K562 (cell line): ENCODE measurements around the gene RACGAP1.

ENCODE experiments used
- CREB5 ChIP-seq: fragments of 250-450 bp; sonication (Bioruptor Pico); IDR thresholded peaks from 2 replicates; pipeline ENCODE4 v1.5.0; 2020; ENCODE audit warnings: mild to moderate bottlenecking
- CTCF ChIP-seq, 3 experiments: IDR thresholded peaks in 2 of 3; conservative IDR thresholded peaks in 1 of 3; 2 replicates each; pipeline ENCODE4 v1.5.1; 2011 to 2012; ENCODE audit warnings: low read length in 3 of 3, mild to moderate bottlenecking in 3 of 3, control low read depth in 2 of 3, improper control_type of control experiment in 1 of 3, inconsistent platforms in 1 of 3, low read depth in 1 of 3, mixed read lengths in 1 of 3, moderate library complexity in 1 of 3; ENCODE audit not compliant: insufficient read depth in 2 of 3
- E2F1 ChIP-seq: sonication (generic); formaldehyde crosslinking; IDR thresholded peaks from 2 replicates; pipeline ENCODE4 v1.8.1; 2023; ENCODE audit warnings: mild to moderate bottlenecking, missing genetic modification reagents, moderate library complexity
- FOSL1 ChIP-seq: fragments of 200-800 bp; sonication (Bioruptor generic); conservative IDR thresholded peaks from 2 replicates; pipeline ENCODE4 v1.6.1; 2016; ENCODE audit warnings: missing genetic modification characterization, missing compliant biosample characterization
- MYBL2 ChIP-seq, 2 experiments: fragments of 450-650 bp in 1 of 2; sonication (generic) in 1 of 2; formaldehyde crosslinking in 1 of 2; IDR thresholded peaks; 2 replicates each; pipeline versions ENCODE4 v1.6.1 to v1.8.1; 2017 to 2022; ENCODE audit warnings: borderline replicate concordance in 1 of 2, inconsistent platforms in 1 of 2, low read depth in 1 of 2, mild to moderate bottlenecking in 1 of 2, missing genetic modification reagents in 1 of 2, moderate library complexity in 1 of 2
- NRF1 ChIP-seq, 2 experiments: fragments of 450-650 bp; IDR thresholded peaks in 1 of 2; conservative IDR thresholded peaks in 1 of 2; 2 replicates each; pipeline ENCODE4 v1.6.1; 2014; ENCODE audit warnings: mild to moderate bottlenecking in 2 of 2
- SMAD1 ChIP-seq: fragments of 150-350 bp; IDR thresholded peaks from 2 replicates; pipeline ENCODE4 v1.6.1; 2014; ENCODE audit warnings: low read length, low read depth; ENCODE audit not compliant: partially characterized antibody

GRCh38 chr12:49961111-49961922 lies 64.0 kb downstream of the RACGAP1 start, which contains the start of gene AQP5:
- TF ChIP-seq CTCF (IDR thresholded peaks at IDR 0.05 in 2 of 3, conservative IDR thresholded peaks at IDR 0.05 in 1 of 3; ENCODE audit: insufficient read depth in 2 of 3, low read depth in 1 of 3, low read length in 3 of 3): no peak
- TF ChIP-seq NRF1 (conservative IDR thresholded peaks at IDR 0.05 in 1 of 2, IDR thresholded peaks at IDR 0.05 in 1 of 2): no peak
- TF ChIP-seq E2F1 (CRISPR knock-in tag): no peak
- TF ChIP-seq FOSL1 (tag): no peak
- no peak for TF ChIP-seq CREB5 (CRISPR knock-in tag)
- TF ChIP-seq MYBL2 (IDR thresholded peaks at IDR 0.05; ENCODE audit: low read depth): no peak
- TF ChIP-seq MYBL2 (CRISPR knock-in tag; IDR thresholded peaks at IDR 0.05; ENCODE audit: borderline replicate concordance): no peak
- no peak for TF ChIP-seq SMAD1
